Measurements from ENCODE around the gene MAPK8. TPM values are rescaled to one million over a fixed set of nuclear protein-coding genes. Genes with fewer than 3 reads are reported as not detected.

The MAPK8 gene
- total and polyA plus RNA-seq, 3 experiments from 2014 or later, result 20.5 to 43.5 (median 38.8) TPM

GRCh38 chr10:48406658-48407057 lies 100.2 kb downstream of the MAPK8 start:
- Mint-ChIP-seq H3K4me3 (no peak overlapping the region), H3K27me3 (no peaks in the 10 kb centered on the region), H3K9me3 (no peaks in the 10 kb centered on the region), H3K4me1 (peaks cover 0 to 3% (median 0%) of the 10 kb centered on the region in 3 donors), H3K36me3 (peaks cover 9 to 24% (median 16%) of the 10 kb centered on the region in 3 donors), H3K27ac (no peak overlapping the region)
- Histone ChIP-seq H3K27ac (ENCODE audit: low read depth, low read length) (no peak overlapping the region), H3K27me3 (ENCODE audit: insufficient read depth, low read length, poor library complexity, severe bottlenecking) (no peaks in the 10 kb centered on the region), H3K36me3 (ENCODE audit: insufficient read depth, low read length) (peaks cover 14% of the 10 kb centered on the region), H3K9me3 (ENCODE audit: low read length) (no peaks in the 10 kb centered on the region), H3K4me3 (ENCODE audit: low read length) (no peak overlapping the region), H3K4me1 (ENCODE audit: insufficient read depth, low read length) (no peaks in the 10 kb centered on the region)
- CTCF ChIA-PET, result no interaction called here
- POLR2A ChIA-PET, result no interaction called here
- no peak for DNase-seq

DNA sequence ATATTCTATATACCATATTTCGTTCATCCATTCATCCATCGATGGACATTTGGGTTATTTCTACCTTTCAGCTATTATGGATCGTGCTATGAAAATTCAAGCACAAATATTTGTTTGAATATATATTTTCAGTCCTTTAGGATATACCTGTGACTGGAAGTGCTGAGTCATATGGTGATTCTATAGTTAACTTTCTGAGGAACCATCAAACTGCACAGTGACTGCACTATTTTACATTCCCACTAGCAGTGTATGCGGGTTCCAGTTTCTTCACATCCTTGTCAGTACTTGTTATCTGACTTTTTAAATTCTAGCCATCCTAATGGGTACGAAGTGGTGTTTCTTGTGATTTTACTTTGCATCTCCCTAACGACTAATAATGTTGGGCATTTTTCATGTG lies 104.0 kb downstream of the MAPK8 start:
- no peak overlapping the region for H3K4me3 ChIP-seq (ENCODE audit: low read length)
- H3K27me3 ChIP-seq (ENCODE audit: insufficient read depth, low read length, poor library complexity, severe bottlenecking), result no peaks in the 10 kb centered on the region
- Mint-ChIP-seq H3K36me3 (peaks cover 16 to 34% (median 33%) of the 10 kb centered on the region in 3 donors), H3K9me3 (peaks cover 9 to 14% (median 10%) of the 10 kb centered on the region in 5 donors), H3K27me3 (no peaks in the 10 kb centered on the region), H3K27ac (no peak overlapping the region), H3K4me1 (peaks cover 0 to 3% (median 0%) of the 10 kb centered on the region in 3 donors), H3K4me3 (no peak overlapping the region)
- no peak overlapping the region for H3K27ac ChIP-seq (ENCODE audit: low read depth, low read length)
- H3K36me3 ChIP-seq (ENCODE audit: insufficient read depth, low read length), result peaks cover 14% of the 10 kb centered on the region
- H3K4me1 ChIP-seq (ENCODE audit: insufficient read depth, low read length), result no peaks in the 10 kb centered on the region
- ChIA-PET CTCF (no interaction called here), POLR2A (no interaction called here)
- no peak for DNase-seq
- no peaks in the 10 kb centered on the region for H3K9me3 ChIP-seq (ENCODE audit: low read length)

GRCh38 chr10:48411510-48411909 lies 105.0 kb downstream of the MAPK8 start:
- CTCF ChIA-PET, result no interaction called here

DNA sequence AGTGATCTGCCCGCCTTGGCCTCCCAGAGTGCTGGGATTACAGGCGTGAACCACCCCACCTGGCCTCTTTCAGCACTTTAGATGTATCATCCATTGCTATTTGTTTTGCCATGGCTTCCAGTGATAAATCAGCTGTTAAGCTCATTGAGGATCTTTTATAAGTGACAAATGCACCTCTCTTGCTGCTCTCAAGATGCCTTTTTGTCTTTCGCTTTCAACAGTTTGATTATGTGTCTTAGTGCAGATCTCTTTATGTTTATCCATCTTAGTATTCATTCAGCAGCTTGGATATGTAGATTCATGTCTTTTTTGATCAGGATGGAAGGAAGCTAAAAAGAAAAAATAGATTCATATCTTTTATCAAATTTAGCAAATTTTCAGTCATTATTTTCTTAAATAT lies 105.6 kb downstream of the MAPK8 start:
- H3K36me3 ChIP-seq (ENCODE audit: insufficient read depth, low read length), result peaks cover 14% of the 10 kb centered on the region
- H3K4me3 ChIP-seq (ENCODE audit: low read length), result no peak overlapping the region
- peaks cover 9 to 14% (median 10%) of the 10 kb centered on the region in 5 donors for H3K9me3 Mint-ChIP-seq
- H3K27me3 ChIP-seq (ENCODE audit: insufficient read depth, low read length, poor library complexity, severe bottlenecking), result no peaks in the 10 kb centered on the region
- no peaks in the 10 kb centered on the region for H3K4me1 ChIP-seq (ENCODE audit: insufficient read depth, low read length)
- CTCF ChIA-PET, result no interaction called here
- peak overlapping the region in 1 of 8 donors; percentile 68 for H3K27ac Mint-ChIP-seq
- no peak for DNase-seq
- no peaks in the 10 kb centered on the region for H3K27me3 Mint-ChIP-seq
- POLR2A ChIA-PET, result no interaction called here
- H3K27ac ChIP-seq (ENCODE audit: low read depth, low read length), result no peak overlapping the region
- no peak overlapping the region for H3K4me3 Mint-ChIP-seq
- H3K9me3 ChIP-seq (ENCODE audit: low read length), result no peaks in the 10 kb centered on the region
- H3K36me3 Mint-ChIP-seq, result peaks cover 13 to 35% (median 27%) of the 10 kb centered on the region in 3 donors
- no peaks in the 10 kb centered on the region for H3K4me1 Mint-ChIP-seq

More at GRCh38 chr10:48411510-48411909, 105.0 kb downstream of the MAPK8 start:
- DNase-seq, result no peak
- no peaks in the 10 kb centered on the region for H3K4me1 Mint-ChIP-seq
- H3K27me3 ChIP-seq (ENCODE audit: insufficient read depth, low read length, poor library complexity, severe bottlenecking), result no peaks in the 10 kb centered on the region
- peaks cover 13 to 31% (median 27%) of the 10 kb centered on the region in 3 donors for H3K36me3 Mint-ChIP-seq
- no peak overlapping the region for H3K4me3 Mint-ChIP-seq
- no peak overlapping the region for H3K27ac Mint-ChIP-seq
- H3K9me3 Mint-ChIP-seq, result peaks cover 9 to 14% (median 10%) of the 10 kb centered on the region in 5 donors
- no peak overlapping the region for H3K4me3 ChIP-seq (ENCODE audit: low read length)
- POLR2A ChIA-PET, result no interaction called here
- no peaks in the 10 kb centered on the region for H3K4me1 ChIP-seq (ENCODE audit: insufficient read depth, low read length)
- no peak overlapping the region for H3K27ac ChIP-seq (ENCODE audit: low read depth, low read length)
- peaks cover 14% of the 10 kb centered on the region for H3K36me3 ChIP-seq (ENCODE audit: insufficient read depth, low read length)
- no peaks in the 10 kb centered on the region for H3K27me3 Mint-ChIP-seq
- no peaks in the 10 kb centered on the region for H3K9me3 ChIP-seq (ENCODE audit: low read length)

GRCh38 chr10:48412933-48413332 lies 106.5 kb downstream of the MAPK8 start:
- Mint-ChIP-seq H3K27me3 (no peaks in the 10 kb centered on the region), H3K27ac (no peak overlapping the region), H3K4me1 (no peaks in the 10 kb centered on the region), H3K9me3 (peaks cover 9 to 14% (median 10%) of the 10 kb centered on the region in 5 donors), H3K36me3 (peaks cover 13 to 35% (median 27%) of the 10 kb centered on the region in 3 donors), H3K4me3 (no peak overlapping the region)
- Histone ChIP-seq H3K27me3 (ENCODE audit: insufficient read depth, low read length, poor library complexity, severe bottlenecking) (no peaks in the 10 kb centered on the region), H3K4me1 (ENCODE audit: insufficient read depth, low read length) (no peaks in the 10 kb centered on the region), H3K9me3 (ENCODE audit: low read length) (no peaks in the 10 kb centered on the region), H3K36me3 (ENCODE audit: insufficient read depth, low read length) (peaks cover 14% of the 10 kb centered on the region), H3K27ac (ENCODE audit: low read depth, low read length) (no peak overlapping the region), H3K4me3 (ENCODE audit: low read length) (no peak overlapping the region)
- POLR2A ChIA-PET, result no interaction called here
- CTCF ChIA-PET, result no interaction called here
- no peak for DNase-seq

DNA sequence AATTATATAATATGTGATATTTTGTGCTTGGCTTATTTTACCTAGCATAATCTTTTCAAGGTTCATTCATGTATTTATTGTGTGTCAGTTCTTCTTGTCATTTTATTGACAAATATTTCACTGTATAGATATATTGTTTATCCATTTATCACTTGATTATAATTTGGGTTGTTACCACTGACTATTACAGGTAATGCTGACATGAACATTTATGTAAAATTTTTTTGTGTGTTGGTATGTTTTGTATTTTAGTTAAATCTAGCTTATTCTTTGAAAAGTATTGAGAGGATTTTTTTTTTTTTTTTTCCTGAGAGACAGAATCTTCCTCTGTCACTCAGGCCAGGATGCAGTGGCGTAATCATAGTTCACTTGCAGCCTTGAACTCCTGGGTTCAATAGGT lies 107.7 kb downstream of the MAPK8 start:
- no peaks in the 10 kb centered on the region for H3K27me3 Mint-ChIP-seq
- Histone ChIP-seq H3K4me1 (ENCODE audit: insufficient read depth, low read length) (no peaks in the 10 kb centered on the region), H3K9me3 (ENCODE audit: low read length) (no peaks in the 10 kb centered on the region), H3K36me3 (ENCODE audit: insufficient read depth, low read length) (peaks cover 8% of the 10 kb centered on the region), H3K27me3 (ENCODE audit: insufficient read depth, low read length, poor library complexity, severe bottlenecking) (no peaks in the 10 kb centered on the region), H3K27ac (ENCODE audit: low read depth, low read length) (no peak overlapping the region), H3K4me3 (ENCODE audit: low read length) (no peak overlapping the region)
- no peak for DNase-seq
- peaks cover 13 to 37% (median 28%) of the 10 kb centered on the region in 3 donors for H3K36me3 Mint-ChIP-seq
- POLR2A ChIA-PET, result no interaction called here
- CTCF ChIA-PET, result no interaction called here
- H3K9me3 Mint-ChIP-seq, result peaks cover 9 to 14% (median 10%) of the 10 kb centered on the region in 5 donors
- H3K27ac Mint-ChIP-seq, result no peak overlapping the region
- H3K4me3 Mint-ChIP-seq, result no peak overlapping the region
- no peaks in the 10 kb centered on the region for H3K4me1 Mint-ChIP-seq

GRCh38 chr10:48414778-48415177 lies 108.3 kb downstream of the MAPK8 start:
- CTCF ChIA-PET, result no interaction called here
- DNase-seq, result no peak
- H3K27me3 Mint-ChIP-seq, result no peaks in the 10 kb centered on the region

GRCh38 chr10:48416584-48417232 lies 110.2 kb downstream of the MAPK8 start:
- CTCF ChIA-PET, result no interaction called here
- H3K36me3 ChIP-seq (ENCODE audit: insufficient read depth, low read length), result no peaks in the 10 kb centered on the region
- POLR2A ChIA-PET, result no interaction called here
- no peak overlapping the region for H3K27ac ChIP-seq (ENCODE audit: low read depth, low read length)
- no peak for DNase-seq
- H3K4me1 ChIP-seq (ENCODE audit: insufficient read depth, low read length), result no peaks in the 10 kb centered on the region
- H3K4me1 Mint-ChIP-seq, result no peaks in the 10 kb centered on the region
- H3K4me3 ChIP-seq (ENCODE audit: low read length), result no peak overlapping the region
- H3K4me3 Mint-ChIP-seq, result no peak overlapping the region
- no peak overlapping the region for H3K27ac Mint-ChIP-seq
- H3K9me3 Mint-ChIP-seq, result peaks cover 9 to 14% (median 10%) of the 10 kb centered on the region in 5 donors
- H3K36me3 Mint-ChIP-seq, result peaks cover 17 to 51% (median 20%) of the 10 kb centered on the region in 3 donors
- no peaks in the 10 kb centered on the region for H3K27me3 Mint-ChIP-seq
- no peaks in the 10 kb centered on the region for H3K9me3 ChIP-seq (ENCODE audit: low read length)
- no peaks in the 10 kb centered on the region for H3K27me3 ChIP-seq (ENCODE audit: insufficient read depth, low read length, poor library complexity, severe bottlenecking)

More at GRCh38 chr10:48414778-48415177, 108.3 kb downstream of the MAPK8 start:
- Mint-ChIP-seq H3K4me1 (no peaks in the 10 kb centered on the region), H3K27ac (no peak overlapping the region), H3K36me3 (peaks cover 13 to 40% (median 29%) of the 10 kb centered on the region in 3 donors), H3K4me3 (no peak overlapping the region), H3K9me3 (peaks cover 9 to 14% (median 10%) of the 10 kb centered on the region in 5 donors)
- Histone ChIP-seq H3K27ac (ENCODE audit: low read depth, low read length) (no peak overlapping the region), H3K4me3 (ENCODE audit: low read length) (no peak overlapping the region), H3K27me3 (ENCODE audit: insufficient read depth, low read length, poor library complexity, severe bottlenecking) (no peaks in the 10 kb centered on the region), H3K4me1 (ENCODE audit: insufficient read depth, low read length) (no peaks in the 10 kb centered on the region), H3K9me3 (ENCODE audit: low read length) (no peaks in the 10 kb centered on the region), H3K36me3 (ENCODE audit: insufficient read depth, low read length) (peaks cover 8% of the 10 kb centered on the region)
- POLR2A ChIA-PET, result no interaction called here
